ENCODE results near the gene CD81.

DNA sequence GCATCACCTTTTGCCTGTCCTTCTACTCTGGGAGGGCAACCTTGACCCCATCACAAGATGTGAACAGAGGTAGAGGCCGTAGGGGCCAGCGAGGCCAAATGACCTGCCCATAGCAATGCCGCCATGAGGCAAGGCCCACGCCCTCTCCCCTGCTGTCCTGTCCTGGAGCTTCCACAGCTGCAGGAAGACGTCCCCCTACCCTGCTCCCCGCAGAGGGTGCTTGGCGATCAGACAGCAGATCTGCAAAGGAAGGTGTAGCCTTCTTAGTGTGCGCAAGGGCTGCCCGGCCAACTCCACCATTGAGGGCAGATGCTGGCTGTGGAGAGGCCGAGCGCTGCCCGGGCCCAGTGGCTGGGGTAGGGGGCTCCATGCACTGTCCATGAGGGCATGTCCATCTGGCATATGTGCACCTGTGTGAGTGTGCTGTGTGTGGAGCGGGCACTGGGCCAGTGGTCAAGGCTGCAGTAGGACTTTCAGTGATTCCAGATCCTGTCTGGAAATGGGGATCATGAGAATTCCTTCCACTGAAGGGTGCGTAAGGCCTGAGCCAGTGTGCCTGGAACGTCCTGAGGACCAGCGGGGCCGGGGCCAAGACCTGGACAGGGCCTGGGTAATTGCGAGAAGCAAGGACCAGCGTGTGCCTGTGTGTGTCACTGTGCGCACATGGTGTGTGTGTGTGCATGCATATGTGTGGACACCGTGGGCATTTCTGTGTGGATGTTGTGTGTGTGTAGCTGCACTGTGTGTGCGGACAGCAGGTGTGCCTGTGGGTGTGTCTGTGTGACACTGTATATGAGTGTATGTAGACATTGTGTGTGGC, 56.2 kb downstream of the CD81 start:
- TF ChIP-seq, protein P1, sequence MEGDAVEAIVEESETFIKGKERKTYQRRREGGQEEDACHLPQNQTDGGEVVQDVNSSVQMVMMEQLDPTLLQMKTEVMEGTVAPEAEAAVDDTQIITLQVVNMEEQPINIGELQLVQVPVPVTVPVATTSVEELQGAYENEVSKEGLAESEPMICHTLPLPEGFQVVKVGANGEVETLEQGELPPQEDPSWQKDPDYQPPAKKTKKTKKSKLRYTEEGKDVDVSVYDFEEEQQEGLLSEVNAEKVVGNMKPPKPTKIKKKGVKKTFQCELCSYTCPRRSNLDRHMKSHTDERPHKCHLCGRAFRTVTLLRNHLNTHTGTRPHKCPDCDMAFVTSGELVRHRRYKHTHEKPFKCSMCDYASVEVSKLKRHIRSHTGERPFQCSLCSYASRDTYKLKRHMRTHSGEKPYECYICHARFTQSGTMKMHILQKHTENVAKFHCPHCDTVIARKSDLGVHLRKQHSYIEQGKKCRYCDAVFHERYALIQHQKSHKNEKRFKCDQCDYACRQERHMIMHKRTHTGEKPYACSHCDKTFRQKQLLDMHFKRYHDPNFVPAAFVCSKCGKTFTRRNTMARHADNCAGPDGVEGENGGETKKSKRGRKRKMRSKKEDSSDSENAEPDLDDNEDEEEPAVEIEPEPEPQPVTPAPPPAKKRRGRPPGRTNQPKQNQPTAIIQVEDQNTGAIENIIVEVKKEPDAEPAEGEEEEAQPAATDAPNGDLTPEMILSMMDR (IDR thresholded peaks at IDR 0.05), result no peak
- TF ChIP-seq POLR2A (IDR thresholded peaks at IDR 0.05), result no peak
